KBM-7 (cell line): ENCODE results near the gene DNAJC11.
"Not testable (repeated sequence)": the region's sequence is repeated elsewhere in the genome, so short reads cannot be mapped to it uniquely, and the experiment has no call there.

Experiments
- DNase-seq: peaks from one replicate; pipeline ENCODE4 v3.0.0-alpha.2; 2015
- in situ Hi-C: fragments of 300-500 bp; cut with MboI; formaldehyde crosslinking; loops from 2 replicates; pipeline ENCODE4 v1.14.3; 2020; ENCODE audit warnings: low sequenced_read_pairs, low pct_unique_long_range_greater_than_20kb, mixed read lengths

Gene DNAJC11

GRCh38 chr1:6660415-6661049 lies 41.1 kb downstream of the DNAJC11 start:
- in situ Hi-C loops = no loop called here

GRCh38 chr1:6658359-6659060 lies 43.1 kb downstream of the DNAJC11 start:
- DNase-seq = no peak
- in situ Hi-C loops = no loop called here

More at GRCh38 chr1:6660415-6661049, 41.1 kb downstream of the DNAJC11 start:
- no peak for DNase-seq

GRCh38 chr1:6657138-6657537 lies 44.5 kb downstream of the DNAJC11 start:
- DNase-seq = no peak
- in situ Hi-C loops = no loop called here

GRCh38 chr1:6653436-6654290 lies 48.0 kb downstream of the DNAJC11 start:
- DNase-seq = no peak
- in situ Hi-C loops = no loop called here

GRCh38 chr1:6652986-6653385 lies 48.6 kb downstream of the DNAJC11 start:
- in situ Hi-C loops = no loop called here

GRCh38 chr1:6651909-6652308 lies 49.7 kb downstream of the DNAJC11 start:
- DNase-seq = no peak
- in situ Hi-C loops = no loop called here

More at GRCh38 chr1:6652986-6653385, 48.6 kb downstream of the DNAJC11 start:
- DNase-seq = no peak

GRCh38 chr1:6648556-6648955 lies 53.1 kb downstream of the DNAJC11 start:
- in situ Hi-C loops = no loop called here
- DNase-seq = no peak

- DNase-seq = peak; percentile 55
- in situ Hi-C loops = no loop called here
Observed at GRCh38 chr1:6646499-6647148, 55.0 kb downstream of the DNAJC11 start.

- no peak for DNase-seq
- in situ Hi-C loops = no loop called here
Observed at GRCh38 chr1:6645018-6645417, 56.6 kb downstream of the DNAJC11 start.

- DNase-seq, in situ Hi-C loops: not testable (repeated sequence)
Observed at GRCh38 chr1:6640867-6641266, 60.7 kb downstream of the DNAJC11 start.

- DNase-seq = no peak
Observed at GRCh38 chr1:6638226-6638625, 63.4 kb downstream of the DNAJC11 start.

GRCh38 chr1:6637770-6638169 lies 63.8 kb downstream of the DNAJC11 start:
- no peak for DNase-seq
- in situ Hi-C loops = no loop called here

More at GRCh38 chr1:6638226-6638625, 63.4 kb downstream of the DNAJC11 start:
- in situ Hi-C loops = no loop called here

- in situ Hi-C loops, DNase-seq: not testable (repeated sequence)
Observed at GRCh38 chr1:6636778-6637177, 64.8 kb downstream of the DNAJC11 start.

GRCh38 chr1:6635910-6636760 lies 65.5 kb downstream of the DNAJC11 start:
- in situ Hi-C loops = no loop called here
- no peak for DNase-seq

- in situ Hi-C loops = no loop called here
- DNase-seq = no peak
Observed at GRCh38 chr1:6635161-6635909, 66.3 kb downstream of the DNAJC11 start.

GRCh38 chr1:6634371-6635052 lies 67.1 kb downstream of the DNAJC11 start:
- in situ Hi-C loops = no loop called here

More at GRCh38 chr1:6634371-6635052, 67.1 kb downstream of the DNAJC11 start:
- DNase-seq = peak; percentile 55
